Measurements from ENCODE around the gene NLRP12. TPM values are rescaled to one million over a fixed set of nuclear protein-coding genes. Genes with fewer than 3 reads are reported as not detected.
"Not testable (repeated sequence)": the region's sequence is repeated elsewhere in the genome, so short reads cannot be mapped to it uniquely, and the experiment has no call there.

Gene NLRP12
- total RNA-seq, 1 donor from 2014 or later, result not detected

DNA sequence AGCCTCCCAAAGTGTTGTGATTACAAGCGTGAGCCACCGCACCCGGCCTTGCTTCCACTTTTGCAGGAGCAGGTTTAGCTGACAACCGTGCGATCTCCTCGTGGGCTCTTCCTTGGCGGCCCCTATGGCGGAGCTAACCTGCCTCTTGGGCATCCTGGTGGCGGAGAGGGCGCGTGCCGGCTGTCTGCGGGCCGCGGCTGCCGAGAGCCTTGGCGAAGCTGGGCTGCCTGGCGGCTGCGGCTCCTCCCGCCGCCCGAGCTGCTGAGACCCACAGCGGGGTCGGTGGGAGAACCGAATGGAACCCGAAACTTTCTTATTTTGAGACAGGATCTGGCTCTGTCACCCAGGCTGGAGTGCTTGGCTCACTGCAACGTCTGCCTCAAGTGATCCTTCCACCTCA lies 55.7 kb downstream of the NLRP12 start:
- H3K27ac Mint-ChIP-seq (ENCODE audit: unreplicated experiment), result no peak overlapping the region
- H3K36me3 Mint-ChIP-seq (ENCODE audit: unreplicated experiment), result no peaks in the 10 kb centered on the region
- no peaks in the 10 kb centered on the region for H3K27me3 Mint-ChIP-seq (ENCODE audit: unreplicated experiment)
- no peaks in the 10 kb centered on the region for H3K4me1 Mint-ChIP-seq (ENCODE audit: unreplicated experiment)
- TF ChIP-seq, protein P1, sequence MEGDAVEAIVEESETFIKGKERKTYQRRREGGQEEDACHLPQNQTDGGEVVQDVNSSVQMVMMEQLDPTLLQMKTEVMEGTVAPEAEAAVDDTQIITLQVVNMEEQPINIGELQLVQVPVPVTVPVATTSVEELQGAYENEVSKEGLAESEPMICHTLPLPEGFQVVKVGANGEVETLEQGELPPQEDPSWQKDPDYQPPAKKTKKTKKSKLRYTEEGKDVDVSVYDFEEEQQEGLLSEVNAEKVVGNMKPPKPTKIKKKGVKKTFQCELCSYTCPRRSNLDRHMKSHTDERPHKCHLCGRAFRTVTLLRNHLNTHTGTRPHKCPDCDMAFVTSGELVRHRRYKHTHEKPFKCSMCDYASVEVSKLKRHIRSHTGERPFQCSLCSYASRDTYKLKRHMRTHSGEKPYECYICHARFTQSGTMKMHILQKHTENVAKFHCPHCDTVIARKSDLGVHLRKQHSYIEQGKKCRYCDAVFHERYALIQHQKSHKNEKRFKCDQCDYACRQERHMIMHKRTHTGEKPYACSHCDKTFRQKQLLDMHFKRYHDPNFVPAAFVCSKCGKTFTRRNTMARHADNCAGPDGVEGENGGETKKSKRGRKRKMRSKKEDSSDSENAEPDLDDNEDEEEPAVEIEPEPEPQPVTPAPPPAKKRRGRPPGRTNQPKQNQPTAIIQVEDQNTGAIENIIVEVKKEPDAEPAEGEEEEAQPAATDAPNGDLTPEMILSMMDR (IDR thresholded peaks at IDR 0.05), result no peak
- peaks cover 14% of the 10 kb centered on the region for H3K9me3 Mint-ChIP-seq (ENCODE audit: unreplicated experiment)
- DNase-seq (ENCODE audit: extremely low spot score, unreplicated experiment), result no peak
- H3K4me3 Mint-ChIP-seq (ENCODE audit: unreplicated experiment), result no peak overlapping the region

DNA sequence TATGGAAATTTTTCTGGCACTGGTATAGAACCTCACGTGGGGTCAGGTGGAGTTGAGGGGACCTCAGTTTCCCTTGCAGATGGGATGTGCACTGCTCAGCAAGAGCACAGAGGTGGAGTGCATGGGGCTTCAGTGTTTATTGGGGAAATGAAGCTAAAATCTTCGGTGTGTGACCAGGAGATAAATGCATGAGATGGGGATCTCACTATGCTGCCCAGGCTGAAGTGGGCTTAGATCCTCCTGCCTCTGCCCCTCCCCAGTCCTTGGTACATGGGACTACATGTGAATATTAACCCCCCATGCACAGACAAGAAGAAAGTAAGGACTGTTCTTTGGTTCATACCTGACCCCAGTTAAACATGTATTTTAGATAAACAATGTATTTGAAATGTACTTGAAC lies 65.1 kb downstream of the NLRP12 start:
- not testable (repeated sequence) for H3K27ac Mint-ChIP-seq (ENCODE audit: unreplicated experiment); H3K36me3 Mint-ChIP-seq (ENCODE audit: unreplicated experiment); H3K4me3 Mint-ChIP-seq (ENCODE audit: unreplicated experiment); DNase-seq (ENCODE audit: extremely low spot score, unreplicated experiment); H3K4me1 Mint-ChIP-seq (ENCODE audit: unreplicated experiment); H3K27me3 Mint-ChIP-seq (ENCODE audit: unreplicated experiment)
- H3K9me3 Mint-ChIP-seq (ENCODE audit: unreplicated experiment), result peaks cover 15% of the 10 kb centered on the region

Small RNAs within 50 kb of the gene (microRNA-seq; reads per million reads assigned to microRNA genes)
- gene MIR1283-2 (ENCODE audit: unreplicated experiment) (not detected), gene MIR371A (ENCODE audit: unreplicated experiment) (not detected), gene MIR372 (ENCODE audit: unreplicated experiment) (6.0 reads per million, percentile 5 among the genes with 10 or more reads in this experiment), gene MIR373 (ENCODE audit: unreplicated experiment) (not detected), gene MIR516A1 (ENCODE audit: unreplicated experiment) (not detected), gene MIR516A2 (ENCODE audit: unreplicated experiment) (not detected), gene MIR519A1 (ENCODE audit: unreplicated experiment) (not detected), gene MIR521-1 (ENCODE audit: unreplicated experiment) (not detected), gene MIR522 (ENCODE audit: unreplicated experiment) (2.2 reads per million), gene MIR527 (ENCODE audit: unreplicated experiment) (not detected)

Other genes with a start within 250 kb of the NLRP12 start
- gene DPRX, start 192.3 kb downstream of the NLRP12 start, total RNA-seq, result not detected in 2 replicates
- 136 and 165 TPM in 2 replicates for gene MYADM, start 43.6 kb upstream of the NLRP12 start, total RNA-seq
- 0.21 and 0.30 TPM in 2 replicates for gene PRKCG, start 57.9 kb upstream of the NLRP12 start, total RNA-seq
- gene CACNG7, start 85.0 kb upstream of the NLRP12 start, total RNA-seq, result not detected in 2 replicates
- not detected in 2 replicates for gene CACNG8, start 138.6 kb upstream of the NLRP12 start, total RNA-seq
- gene CACNG6, start 167.3 kb upstream of the NLRP12 start, total RNA-seq, result not detected in 2 replicates
- not detected in 2 replicates for gene VSTM1, start 239.6 kb upstream of the NLRP12 start, total RNA-seq